Testis (tissue), 3 donors: ENCODE measurements around the gene TNFAIP3. TPM values are rescaled to one million over a fixed set of nuclear protein-coding genes. Genes with fewer than 3 reads are reported as not detected.
"Not testable (repeated sequence)": the region's sequence is repeated elsewhere in the genome, so short reads cannot be mapped to it uniquely, and the experiment has no call there.

ENCODE experiments used
- DNase-seq: peaks from one replicate; pipeline ENCODE4 v3.0.0-alpha.2; 2019
- H3K27ac ChIP-seq, 2 donors: fragments of 200-600 bp; sonication (generic); one replicate each; pipeline ENCODE4 v1.5.1; 2019
- H3K27me3 ChIP-seq: fragments of 200-600 bp; sonication (generic); one replicate; pipeline ENCODE4 v1.5.1; 2019
- H3K36me3 ChIP-seq: fragments of 200-600 bp; sonication (generic); one replicate; pipeline ENCODE4 v1.5.1; 2017; ENCODE audit warnings: low read depth; ENCODE audit errors: missing control alignments
- H3K4me1 ChIP-seq: fragments of 200-600 bp; sonication (generic); one replicate; pipeline ENCODE4 v1.5.1; 2019
- H3K4me3 ChIP-seq, 2 donors: fragments of 200-600 bp; sonication (generic); one replicate each; pipeline ENCODE4 v1.5.1; 2017 to 2019
- H3K9me3 ChIP-seq: fragments of 200-600 bp; sonication (generic); one replicate; pipeline ENCODE4 v1.5.1; 2017
- CTCF ChIP-seq, 3 experiments: fragments of 450-650 bp in 2 of 3; fragments of 200-600 bp in 1 of 3; sonication (generic) in 1 of 3; IDR thresholded peaks; one replicate each; pipeline ENCODE4 v1.5.1; 2016 to 2019; ENCODE audit warnings: antibody characterized with exemption in 3 of 3, mild to moderate bottlenecking in 2 of 3, moderate library complexity in 1 of 3
- POLR2A ChIP-seq: fragments of 450-650 bp; IDR thresholded peaks from one replicate; pipeline ENCODE4 v1.6.1; 2017; ENCODE audit warnings: antibody characterized with exemption, mild to moderate bottlenecking, moderate library complexity
- WGBS, 2 donors: methylation state at CpG; one replicate each; pipeline ENCODE4 v1.1.5; 2018; 5-methylcytosine and 5-hydroxymethylcytosine counted together
- intact Hi-C: fragments of 100-400 bp; cut with DNase I; formaldehyde crosslinking; loops from one replicate; pipeline ENCODE4 v1.15.1; 2023; ENCODE audit warnings: low total_unique reads
- polyA plus RNA-seq: library from polyadenylated mRNA; stranded (reverse); fragments of 350-450 nt; fragmentation: Illumina TruSeq; extraction: RNeasy Lipid Tissue Mini Kit (QIAGEN cat#74804); gene quantifications from one replicate; pipeline ENCODE4 v1.2.3, GENCODE V29; 2014; ENCODE audit warnings: low read depth, low replicate concordance; ENCODE audit not compliant: insufficient read depth
- total RNA-seq, 2 donors: library from RNA; depleted of rRNA; stranded (reverse); fragments of >200 nt; gene quantifications; one replicate each; pipeline ENCODE4 v1.2.3, GENCODE V29; 2016

The TNFAIP3 gene
- total and polyA plus RNA-seq, 3 donors from 2014 or later: 12.6 to 25.1 (median 15.2) TPM

- Histone ChIP-seq H3K36me3 (no peaks in the 10 kb centered on the region), H3K27me3 (no peaks in the 10 kb centered on the region), H3K4me1 (no peaks in the 10 kb centered on the region), H3K4me3 (no peak overlapping the region), H3K27ac (no peak overlapping the region), H3K9me3 (no peaks in the 10 kb centered on the region)
- whole genome bisulfite sequencing, 2 donors: 93 to 95% methylated on average over 3 of the region's 3 CpGs
- TF ChIP-seq POLR2A: no peak
- no peak for TF ChIP-seq CTCF (IDR thresholded peaks at IDR 0.05)
- DNase-seq: no peak
- intact Hi-C loops: no loop called here
Measured at GRCh38 chr6:137832110-137832509, 34.9 kb upstream of the TNFAIP3 start.

GRCh38 chr6:137834508-137834907, 32.6 kb upstream of the TNFAIP3 start:
- H3K36me3 ChIP-seq: no peaks in the 10 kb centered on the region
- H3K4me3 ChIP-seq: no peak overlapping the region
- H3K4me1 ChIP-seq: no peaks in the 10 kb centered on the region
- DNase-seq: no peak
- WGBS, 2 donors: 74 to 95% methylated on average over 3 of the region's 3 CpGs
- TF ChIP-seq CTCF (IDR thresholded peaks at IDR 0.05) (no peak), POLR2A (no peak)
- H3K9me3 ChIP-seq: no peaks in the 10 kb centered on the region
- intact Hi-C loops: no loop called here
- no peak overlapping the region for H3K27ac ChIP-seq
- no peaks in the 10 kb centered on the region for H3K27me3 ChIP-seq

- no peak overlapping the region for H3K27ac ChIP-seq
- no peak for TF ChIP-seq POLR2A
- TF ChIP-seq CTCF (IDR thresholded peaks at IDR 0.05): no peak
- DNase-seq: no peak
- intact Hi-C loops: no loop called here
- WGBS, 2 donors: 86 to 87% methylated on average over 3 of the region's 3 CpGs
- H3K36me3 ChIP-seq: no peaks in the 10 kb centered on the region
- no peaks in the 10 kb centered on the region for H3K27me3 ChIP-seq
- no peaks in the 10 kb centered on the region for H3K9me3 ChIP-seq
- no peaks in the 10 kb centered on the region for H3K4me1 ChIP-seq
- no peak overlapping the region for H3K4me3 ChIP-seq
Measured at GRCh38 chr6:137836788-137837187, 30.3 kb upstream of the TNFAIP3 start.

- H3K27me3 ChIP-seq, H3K4me1 ChIP-seq, H3K9me3 ChIP-seq, H3K27ac ChIP-seq, intact Hi-C loops, H3K36me3 ChIP-seq, DNase-seq, H3K4me3 ChIP-seq: not testable (repeated sequence)
- 90 to 100% methylated on average over 2 of the region's 2 CpGs for WGBS, 2 donors
Measured at GRCh38 chr6:137838090-137838489, 29.0 kb upstream of the TNFAIP3 start.

GRCh38 chr6:137838597-137838996, 28.5 kb upstream of the TNFAIP3 start:
- DNase-seq, H3K27ac ChIP-seq, H3K4me1 ChIP-seq, H3K4me3 ChIP-seq, H3K36me3 ChIP-seq, H3K9me3 ChIP-seq, intact Hi-C loops, H3K27me3 ChIP-seq: not testable (repeated sequence)
- 92 to 95% methylated on average over 5 of the region's 5 CpGs for WGBS, 2 donors

GRCh38 chr6:137839076-137839475, 28.0 kb upstream of the TNFAIP3 start:
- H3K27me3 ChIP-seq: no peaks in the 10 kb centered on the region
- no peaks in the 10 kb centered on the region for H3K4me1 ChIP-seq
- H3K4me3 ChIP-seq: no peak overlapping the region
- whole genome bisulfite sequencing, 2 donors: 87 to 100% methylated on average over 2 of the region's 2 CpGs
- intact Hi-C loops: no loop called here
- H3K27ac ChIP-seq: no peak overlapping the region
- DNase-seq: no peak
- no peaks in the 10 kb centered on the region for H3K9me3 ChIP-seq
- H3K36me3 ChIP-seq: no peaks in the 10 kb centered on the region
- TF ChIP-seq CTCF (IDR thresholded peaks at IDR 0.05) (no peak), POLR2A (no peak)
